Mononuclear cell (primary cell): ENCODE results near the gene POR. TPM values are rescaled to one million over a fixed set of nuclear protein-coding genes. Genes with fewer than 3 reads are reported as not detected.

ENCODE experiments used
- H3K27me3 ChIP-seq: 2 replicates; pipeline ENCODE4 v1.6.0; 2011; ENCODE audit warnings: low read length, control low read depth; ENCODE audit not compliant: insufficient read depth
- H3K4me1 ChIP-seq: 2 replicates; pipeline ENCODE4 v1.5.1; 2011; ENCODE audit warnings: mild to moderate bottlenecking, low read length, control low read depth; ENCODE audit not compliant: insufficient read depth
- H3K4me3 ChIP-seq: 2 replicates; pipeline ENCODE4 v1.5.1; 2011; ENCODE audit warnings: mild to moderate bottlenecking, low read length, moderate library complexity
- H3K9me3 ChIP-seq: 2 replicates; pipeline ENCODE4 v1.5.1; 2011; ENCODE audit warnings: low read depth, mild to moderate bottlenecking, control low read depth, low read length
- total RNA-seq: library from RNA; depleted of rRNA; stranded (reverse); fragments of >200 nt; gene quantifications from one replicate; pipeline ENCODE4 v1.2.3, GENCODE V29; 2012

The POR gene
- total RNA-seq, 1 donor = 35.6 TPM

- Histone ChIP-seq H3K27me3 (no peaks in the 10 kb centered on the region), H3K9me3 (no peaks in the 10 kb centered on the region), H3K4me1 (no peaks in the 10 kb centered on the region), H3K4me3 (no peak overlapping the region)
Observed at GRCh38 chr7:75982306-75983064, 67.5 kb downstream of the POR start.

GRCh38 chr7:75983471-75984129 lies 68.6 kb downstream of the POR start:
- H3K9me3 ChIP-seq = no peaks in the 10 kb centered on the region
- H3K4me3 ChIP-seq = no peak overlapping the region
- H3K4me1 ChIP-seq = no peaks in the 10 kb centered on the region
- H3K27me3 ChIP-seq = no peaks in the 10 kb centered on the region

GRCh38 chr7:75984130-75985008 lies 69.4 kb downstream of the POR start:
- Histone ChIP-seq H3K4me1 (no peaks in the 10 kb centered on the region), H3K4me3 (no peak overlapping the region), H3K27me3 (no peaks in the 10 kb centered on the region), H3K9me3 (no peaks in the 10 kb centered on the region)

GRCh38 chr7:75985009-75985517 lies 70.1 kb downstream of the POR start:
- H3K27me3 ChIP-seq = no peaks in the 10 kb centered on the region
- H3K4me1 ChIP-seq = no peaks in the 10 kb centered on the region
- no peaks in the 10 kb centered on the region for H3K9me3 ChIP-seq
- H3K4me3 ChIP-seq = no peak overlapping the region

GRCh38 chr7:75985518-75986146 lies 70.7 kb downstream of the POR start:
- Histone ChIP-seq H3K27me3 (no peaks in the 10 kb centered on the region), H3K4me3 (no peak overlapping the region), H3K4me1 (no peaks in the 10 kb centered on the region), H3K9me3 (no peaks in the 10 kb centered on the region)

- Histone ChIP-seq H3K9me3 (no peaks in the 10 kb centered on the region), H3K4me3 (no peak overlapping the region), H3K27me3 (no peaks in the 10 kb centered on the region)
Observed at GRCh38 chr7:75986147-75986781, 71.3 kb downstream of the POR start.

GRCh38 chr7:75987026-75987804 lies 72.3 kb downstream of the POR start:
- Histone ChIP-seq H3K4me1 (no peaks in the 10 kb centered on the region), H3K9me3 (no peaks in the 10 kb centered on the region), H3K4me3 (no peak overlapping the region), H3K27me3 (no peaks in the 10 kb centered on the region)

More at GRCh38 chr7:75986147-75986781, 71.3 kb downstream of the POR start:
- no peaks in the 10 kb centered on the region for H3K4me1 ChIP-seq

- H3K4me1 ChIP-seq = no peaks in the 10 kb centered on the region
Observed at GRCh38 chr7:75987805-75988567, 73.0 kb downstream of the POR start.

GRCh38 chr7:75988568-75989499 lies 73.9 kb downstream of the POR start:
- no peaks in the 10 kb centered on the region for H3K27me3 ChIP-seq
- no peak overlapping the region for H3K4me3 ChIP-seq
- H3K9me3 ChIP-seq = no peaks in the 10 kb centered on the region
- H3K4me1 ChIP-seq = peaks cover 7% of the 10 kb centered on the region

More at GRCh38 chr7:75987805-75988567, 73.0 kb downstream of the POR start:
- Histone ChIP-seq H3K27me3 (no peaks in the 10 kb centered on the region), H3K9me3 (no peaks in the 10 kb centered on the region), H3K4me3 (no peak overlapping the region)

GRCh38 chr7:75989500-75990388 lies 74.8 kb downstream of the POR start:
- no peaks in the 10 kb centered on the region for H3K27me3 ChIP-seq
- no peaks in the 10 kb centered on the region for H3K9me3 ChIP-seq
- no peak overlapping the region for H3K4me3 ChIP-seq
- H3K4me1 ChIP-seq = peaks cover 9% of the 10 kb centered on the region

- H3K9me3 ChIP-seq = no peaks in the 10 kb centered on the region
- no peak overlapping the region for H3K4me3 ChIP-seq
- peaks cover 27% of the 10 kb centered on the region for H3K4me1 ChIP-seq
- H3K27me3 ChIP-seq = no peaks in the 10 kb centered on the region
Observed at GRCh38 chr7:75991531-75992082, 76.7 kb downstream of the POR start.
